PFSK-1 (cell line): ENCODE measurements around the gene RAD17.

ENCODE experiments used
- FOXP2 ChIP-seq: optimal IDR thresholded peaks from 2 replicates; pipeline ENCODE3; 2011; ENCODE audit warnings: borderline replicate concordance, control low read depth, inconsistent platforms; ENCODE audit not compliant: insufficient read depth; ENCODE audit errors: extremely low read length, extremely low read depth
- POLR2AphosphoS5 ChIP-seq: IDR thresholded peaks from 2 replicates; pipeline ENCODE4 v1.6.1; 2012; ENCODE audit warnings: low read depth, mild to moderate bottlenecking, control low read depth, low read length, moderate library complexity
- SIN3A ChIP-seq: IDR thresholded peaks from 2 replicates; pipeline ENCODE4 v1.6.1; 2012; ENCODE audit warnings: mild to moderate bottlenecking, low read length, moderate library complexity, borderline replicate concordance; ENCODE audit not compliant: insufficient read depth
- TAF1 ChIP-seq: IDR thresholded peaks from 2 replicates; pipeline ENCODE4 v1.6.1; 2012; ENCODE audit warnings: low read length, control low read depth, borderline replicate concordance; ENCODE audit not compliant: insufficient read depth
- TF ChIP-seq, protein P1 (sequence below), 2 experiments: IDR thresholded peaks; 2 replicates each; pipeline versions ENCODE4 v1.6.1 to v1.8.0; 2011 to 2012; ENCODE audit warnings: low read depth in 2 of 2, low read length in 2 of 2, control low read depth in 1 of 2, inconsistent platforms in 1 of 2, mild to moderate bottlenecking in 1 of 2, moderate library complexity in 1 of 2; ENCODE audit not compliant: insufficient read depth in 1 of 2

RAD17 gene

DNA sequence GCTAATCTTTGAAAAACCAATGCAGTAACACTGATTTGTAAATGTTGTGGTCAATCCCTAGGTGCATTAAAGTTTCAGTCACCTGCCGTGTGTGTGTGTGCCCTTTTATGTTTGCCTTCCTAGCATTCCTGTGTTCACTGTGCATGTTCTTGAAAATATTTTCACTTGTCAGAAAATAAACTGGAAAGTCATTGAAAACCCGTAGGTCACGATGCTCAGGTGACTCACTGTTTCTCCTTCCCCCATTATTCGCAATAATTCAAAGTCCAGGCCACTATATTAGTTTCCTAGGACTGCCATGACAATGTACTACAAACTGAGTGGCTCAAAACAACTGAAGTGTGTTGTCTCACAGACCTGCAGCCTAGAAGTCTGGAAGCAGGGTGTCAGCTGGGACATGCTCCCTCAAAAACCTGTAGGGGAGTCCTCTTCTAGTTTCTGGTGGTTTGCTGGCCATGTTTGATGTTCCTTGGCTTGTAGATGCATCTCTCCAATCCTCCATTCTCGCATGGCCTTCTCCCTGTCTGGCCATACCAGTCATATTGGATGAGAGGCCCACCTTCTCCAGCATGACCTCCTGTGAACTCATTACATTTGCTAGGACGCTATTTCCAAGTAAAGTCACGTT, 74.6 kb downstream of the RAD17 start:
- TF ChIP-seq, protein P1, sequence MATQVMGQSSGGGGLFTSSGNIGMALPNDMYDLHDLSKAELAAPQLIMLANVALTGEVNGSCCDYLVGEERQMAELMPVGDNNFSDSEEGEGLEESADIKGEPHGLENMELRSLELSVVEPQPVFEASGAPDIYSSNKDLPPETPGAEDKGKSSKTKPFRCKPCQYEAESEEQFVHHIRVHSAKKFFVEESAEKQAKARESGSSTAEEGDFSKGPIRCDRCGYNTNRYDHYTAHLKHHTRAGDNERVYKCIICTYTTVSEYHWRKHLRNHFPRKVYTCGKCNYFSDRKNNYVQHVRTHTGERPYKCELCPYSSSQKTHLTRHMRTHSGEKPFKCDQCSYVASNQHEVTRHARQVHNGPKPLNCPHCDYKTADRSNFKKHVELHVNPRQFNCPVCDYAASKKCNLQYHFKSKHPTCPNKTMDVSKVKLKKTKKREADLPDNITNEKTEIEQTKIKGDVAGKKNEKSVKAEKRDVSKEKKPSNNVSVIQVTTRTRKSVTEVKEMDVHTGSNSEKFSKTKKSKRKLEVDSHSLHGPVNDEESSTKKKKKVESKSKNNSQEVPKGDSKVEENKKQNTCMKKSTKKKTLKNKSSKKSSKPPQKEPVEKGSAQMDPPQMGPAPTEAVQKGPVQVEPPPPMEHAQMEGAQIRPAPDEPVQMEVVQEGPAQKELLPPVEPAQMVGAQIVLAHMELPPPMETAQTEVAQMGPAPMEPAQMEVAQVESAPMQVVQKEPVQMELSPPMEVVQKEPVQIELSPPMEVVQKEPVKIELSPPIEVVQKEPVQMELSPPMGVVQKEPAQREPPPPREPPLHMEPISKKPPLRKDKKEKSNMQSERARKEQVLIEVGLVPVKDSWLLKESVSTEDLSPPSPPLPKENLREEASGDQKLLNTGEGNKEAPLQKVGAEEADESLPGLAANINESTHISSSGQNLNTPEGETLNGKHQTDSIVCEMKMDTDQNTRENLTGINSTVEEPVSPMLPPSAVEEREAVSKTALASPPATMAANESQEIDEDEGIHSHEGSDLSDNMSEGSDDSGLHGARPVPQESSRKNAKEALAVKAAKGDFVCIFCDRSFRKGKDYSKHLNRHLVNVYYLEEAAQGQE (IDR thresholded peaks at IDR 0.05; ENCODE audit: insufficient read depth in 1 of 2, low read depth in 2 of 2, low read length in 2 of 2), result no peak
- TF ChIP-seq TAF1, result no peak
- TF ChIP-seq POLR2AphosphoS5, result no peak
- no peak for TF ChIP-seq SIN3A
- TF ChIP-seq FOXP2, result no peak

DNA sequence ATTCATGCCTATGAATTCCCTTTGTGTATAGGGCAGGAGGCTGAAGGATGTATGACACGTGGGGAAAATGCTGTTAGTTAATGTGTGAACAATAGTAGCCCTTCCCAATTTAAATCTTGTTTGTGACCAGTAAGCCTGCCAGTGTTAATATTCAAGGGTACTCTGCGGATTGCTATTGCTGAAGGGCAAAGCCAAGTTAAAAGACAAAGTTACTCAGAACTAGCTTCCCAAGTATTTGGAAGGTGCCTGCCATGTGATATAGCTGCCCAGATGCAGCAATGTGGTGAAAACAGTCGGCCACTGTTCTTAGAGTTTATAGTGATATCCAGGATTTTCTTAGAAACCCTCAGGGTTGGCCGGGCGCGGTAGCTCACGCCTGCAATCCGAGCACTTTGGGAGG, 79.9 kb downstream of the RAD17 start:
- TF ChIP-seq, protein P1 (IDR thresholded peaks at IDR 0.05; ENCODE audit: insufficient read depth in 1 of 2, low read depth in 2 of 2, low read length in 2 of 2), result no peak

DNA sequence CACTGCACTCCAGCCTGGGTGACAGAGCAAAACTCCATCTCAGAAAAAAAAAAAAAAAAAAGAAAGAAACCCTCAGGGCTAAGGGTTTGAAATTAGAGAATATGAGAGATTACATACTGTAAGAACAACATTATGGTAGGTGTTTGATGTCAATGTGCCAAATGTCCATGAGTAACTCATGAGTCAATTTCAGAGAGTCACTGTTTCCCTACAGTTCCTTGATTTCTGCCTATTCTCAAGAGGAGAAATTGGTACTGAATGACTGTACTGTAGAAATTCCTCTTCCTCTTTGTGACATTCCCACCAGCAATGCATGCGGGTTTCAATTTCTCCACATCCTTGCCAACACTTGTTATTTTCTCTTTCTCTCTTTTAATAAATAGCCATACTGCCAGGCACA, 80.5 kb downstream of the RAD17 start:
- TF ChIP-seq POLR2AphosphoS5 (no peak), SIN3A (no peak), TAF1 (no peak), FOXP2 (no peak)
- TF ChIP-seq, protein P1 (IDR thresholded peaks at IDR 0.05; ENCODE audit: insufficient read depth in 1 of 2, low read depth in 2 of 2, low read length in 2 of 2), result no peak

DNA sequence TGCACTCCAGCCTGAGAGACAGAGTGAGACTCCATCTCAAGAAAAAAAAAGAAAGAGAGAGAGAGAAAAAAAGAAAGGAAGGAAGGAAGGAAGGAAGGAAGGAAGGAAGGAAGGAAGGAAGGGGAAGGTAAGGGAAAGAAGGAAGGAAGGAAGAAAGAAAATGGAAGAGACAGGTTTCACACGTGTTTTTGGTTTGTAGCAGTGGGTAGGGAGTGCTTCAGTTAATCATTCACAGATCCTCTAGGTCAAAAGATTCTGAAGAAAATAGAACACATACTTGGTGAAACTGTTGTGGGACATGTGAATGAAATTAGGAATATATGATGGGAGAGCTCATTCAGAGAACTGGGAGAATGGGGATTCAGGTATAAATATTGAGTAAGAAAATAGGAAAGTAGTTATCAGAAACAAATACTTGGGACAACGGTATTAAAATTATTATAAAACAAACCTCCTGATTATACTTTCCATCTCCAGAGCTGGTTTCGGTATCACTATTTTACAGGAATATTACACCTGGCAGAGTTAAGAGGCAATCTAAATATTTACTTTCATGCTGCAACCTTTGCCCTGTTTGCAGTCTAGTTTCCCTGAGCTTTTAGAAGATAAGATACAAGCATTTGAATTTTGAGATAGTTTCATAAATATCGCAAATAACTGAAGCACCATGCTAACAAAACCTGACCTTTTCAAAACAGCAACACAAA, 82.5 kb downstream of the RAD17 start:
- no peak for TF ChIP-seq POLR2AphosphoS5
- no peak for TF ChIP-seq FOXP2
- TF ChIP-seq, protein P1 (IDR thresholded peaks at IDR 0.05; ENCODE audit: insufficient read depth in 1 of 2, low read depth in 2 of 2, low read length in 2 of 2), result no peak
- no peak for TF ChIP-seq TAF1
- TF ChIP-seq SIN3A, result no peak
